IPS-11a (cell line): ENCODE data around the gene CER1.
"Not testable (repeated sequence)": the region's sequence is repeated elsewhere in the genome, so short reads cannot be mapped to it uniquely, and the experiment has no call there.

Experiments
- H3K4me3 ChIP-seq: one replicate; pipeline ENCODE4 v1.5.1; 2013; ENCODE audit warnings: low read depth, low read length, control low read depth

CER1 gene

GRCh38 chr9:14719231-14719923 lies 3.2 kb downstream of the CER1 start:
- H3K4me3 ChIP-seq: no peak overlapping the region

GRCh38 chr9:14715102-14715501 lies 7.4 kb downstream of the CER1 start:
- no peak overlapping the region for H3K4me3 ChIP-seq

- no peak overlapping the region for H3K4me3 ChIP-seq
These were observed 9.3 kb downstream of the CER1 start for GRCh38 chr9:14713187-14713767.

GRCh38 chr9:14710804-14711203 lies 11.7 kb downstream of the CER1 start:
- H3K4me3 ChIP-seq: no peak overlapping the region

- H3K4me3 ChIP-seq: no peak overlapping the region
These were observed 15.9 kb downstream of the CER1 start for GRCh38 chr9:14706530-14707140.

- H3K4me3 ChIP-seq: no peak overlapping the region
These were observed 17.5 kb downstream of the CER1 start for GRCh38 chr9:14705079-14705478.

GRCh38 chr9:14704281-14704680 lies 18.3 kb downstream of the CER1 start:
- H3K4me3 ChIP-seq: no peak overlapping the region

- no peak overlapping the region for H3K4me3 ChIP-seq
These were observed 20.3 kb downstream of the CER1 start for GRCh38 chr9:14702200-14702720.

- H3K4me3 ChIP-seq: peak within 1 kb of the TSS; percentile 70
These were observed 29.2 kb downstream of the CER1 start, which contains the start of gene ZDHHC21 for GRCh38 chr9:14693251-14693861. ZDHHC21 (minus strand) TSS chr9:14693432; CDS start chr9:14674340, 19,092 bp downstream.

- H3K4me3 ChIP-seq: peak overlapping the region; percentile 70
These were observed 29.9 kb downstream of the CER1 start for GRCh38 chr9:14692470-14693250.

GRCh38 chr9:14690948-14691730 lies 31.4 kb downstream of the CER1 start:
- no peak overlapping the region for H3K4me3 ChIP-seq

- H3K4me3 ChIP-seq: no peak overlapping the region
These were observed 35.4 kb downstream of the CER1 start for GRCh38 chr9:14687042-14687719.

GRCh38 chr9:14686168-14686567 lies 36.4 kb downstream of the CER1 start:
- H3K4me3 ChIP-seq: no peak overlapping the region

- not testable (repeated sequence) for H3K4me3 ChIP-seq
These were observed 39.9 kb downstream of the CER1 start for GRCh38 chr9:14682616-14683015.

- no peak overlapping the region for H3K4me3 ChIP-seq
These were observed 43.8 kb downstream of the CER1 start for GRCh38 chr9:14678776-14679175.

GRCh38 chr9:14677872-14678271 lies 44.7 kb downstream of the CER1 start:
- no peak overlapping the region for H3K4me3 ChIP-seq

GRCh38 chr9:14677396-14677795 lies 45.1 kb downstream of the CER1 start:
- H3K4me3 ChIP-seq: no peak overlapping the region

- H3K4me3 ChIP-seq: no peak overlapping the region
These were observed 47.9 kb downstream of the CER1 start for GRCh38 chr9:14674630-14675029.

- no peak overlapping the region for H3K4me3 ChIP-seq
These were observed 51.2 kb downstream of the CER1 start for GRCh38 chr9:14671377-14671776.
